ENCODE measurements around the gene CSF2.
"Not testable (repeated sequence)": the region's sequence is repeated elsewhere in the genome, so short reads cannot be mapped to it uniquely, and the experiment has no call there.

CSF2 gene

DNA sequence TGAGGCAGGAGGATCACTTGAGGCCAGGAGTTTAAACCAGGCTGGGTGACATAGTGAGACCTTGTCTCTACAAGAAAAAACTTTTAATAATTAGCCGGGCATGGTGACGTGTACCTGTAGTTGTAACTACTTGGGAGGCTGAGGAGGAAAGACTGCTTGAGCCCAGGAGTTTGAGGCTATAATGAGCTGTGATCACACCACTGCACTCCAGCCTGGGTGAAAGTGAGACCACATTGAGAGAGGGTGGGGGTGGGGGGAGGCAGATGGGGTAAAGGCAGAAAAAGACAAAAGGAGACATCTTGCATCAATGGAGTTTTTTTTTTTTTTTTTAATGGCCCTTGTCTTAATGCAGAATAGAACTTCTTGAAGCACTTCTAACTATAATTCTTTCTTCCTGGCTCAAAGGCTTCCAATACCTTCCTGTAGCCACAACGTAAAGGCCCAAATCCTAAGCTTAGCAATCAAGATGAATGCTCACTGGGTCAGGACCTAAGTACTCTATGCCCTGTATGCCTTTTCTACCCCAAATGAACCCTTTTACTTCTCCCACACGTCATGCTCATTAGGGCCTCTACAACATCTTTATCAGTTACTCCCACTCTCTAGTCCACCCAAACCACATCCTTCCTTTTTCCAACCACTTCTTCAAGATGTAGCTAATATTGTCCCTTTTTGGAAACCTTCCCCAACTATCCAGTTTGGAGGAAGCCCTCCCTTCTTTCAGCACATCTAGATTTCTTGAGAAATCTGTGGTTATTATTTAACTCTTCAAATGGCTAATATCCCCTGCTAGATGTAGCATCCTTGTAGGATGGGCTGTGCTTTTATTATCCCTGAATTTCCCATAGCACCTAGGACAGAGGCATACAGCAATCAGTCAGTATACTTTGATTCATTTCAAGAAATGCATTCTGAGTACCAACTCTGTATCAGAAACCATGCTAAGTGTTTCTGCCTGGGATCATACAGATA is 40.8 kb downstream of the CSF2 start:
- no peak for DNase-seq

- no peak for DNase-seq
These were observed 41.8 kb downstream of the CSF2 start for GRCh38 chr5:132115375-132115774.

GRCh38 chr5:132116072-132116471 is 42.5 kb downstream of the CSF2 start:
- DNase-seq, result no peak

DNA sequence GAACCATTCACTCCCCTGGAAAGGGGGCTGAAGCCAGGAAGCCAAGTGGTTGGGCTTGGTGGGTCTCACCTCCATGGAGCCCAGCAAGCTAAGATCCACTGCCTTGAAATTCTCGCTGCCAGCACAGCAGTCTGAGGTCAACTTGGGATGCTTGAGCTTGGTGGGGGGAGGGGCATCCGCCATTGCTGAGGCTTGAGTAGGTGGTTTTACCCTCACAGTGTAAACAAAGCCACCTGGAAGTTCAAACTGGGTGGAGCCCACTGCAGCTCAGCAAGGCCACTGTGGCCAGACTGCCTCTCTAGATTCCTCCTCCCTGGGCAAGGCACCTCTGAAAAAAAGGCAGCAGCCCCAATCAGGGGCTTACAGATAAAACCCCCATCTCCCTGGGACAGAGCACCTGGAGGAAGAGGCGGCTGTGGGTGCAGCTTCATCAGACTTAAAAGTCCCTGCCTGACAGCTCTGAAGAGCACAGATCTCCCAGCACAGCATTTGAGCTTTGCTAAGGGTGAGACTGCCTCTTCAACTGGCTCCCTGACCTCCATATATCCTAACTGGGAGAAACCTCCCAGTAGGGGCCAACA is 43.4 kb downstream of the CSF2 start:
- DNase-seq, result not testable (repeated sequence)

DNA sequence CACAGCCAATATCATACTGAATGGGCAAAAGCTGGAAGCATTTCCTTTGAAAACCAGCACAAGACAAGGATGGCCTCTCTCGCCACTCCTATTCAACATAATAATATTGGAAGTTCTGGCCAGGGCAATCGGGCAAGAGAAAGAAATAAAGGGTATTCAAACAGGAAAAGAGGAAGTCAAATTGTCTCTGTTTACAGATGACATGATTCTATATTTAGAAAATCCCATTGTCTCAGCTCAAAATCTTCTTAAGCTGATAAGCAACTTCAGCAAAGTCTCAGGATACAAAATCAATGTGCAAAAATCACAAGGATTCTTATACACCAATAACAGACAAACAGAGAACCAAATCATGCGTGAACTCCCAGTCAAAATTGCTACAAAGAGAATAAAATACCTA is 47.1 kb downstream of the CSF2 start:
- not testable (repeated sequence) for DNase-seq

DNA sequence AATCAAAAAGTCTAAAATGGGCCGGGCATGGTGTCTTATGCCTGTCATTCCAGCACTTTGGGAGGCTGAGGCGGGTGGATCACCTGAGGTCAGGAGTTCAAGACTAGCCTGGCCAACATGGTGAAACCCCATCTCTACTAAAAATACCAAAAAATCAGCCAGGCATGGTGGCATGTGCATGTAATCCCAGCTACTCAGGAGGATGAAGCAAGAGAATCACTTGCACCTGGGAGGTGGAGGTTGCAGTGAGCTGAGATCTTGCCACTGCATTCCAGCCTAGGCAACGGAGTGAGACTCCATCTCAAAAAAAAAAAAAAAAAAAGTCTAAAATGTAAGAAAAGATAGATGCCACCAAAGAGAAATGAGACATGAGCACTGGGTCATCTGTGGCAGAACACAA is 49.4 kb downstream of the CSF2 start:
- not testable (repeated sequence) for DNase-seq

DNA sequence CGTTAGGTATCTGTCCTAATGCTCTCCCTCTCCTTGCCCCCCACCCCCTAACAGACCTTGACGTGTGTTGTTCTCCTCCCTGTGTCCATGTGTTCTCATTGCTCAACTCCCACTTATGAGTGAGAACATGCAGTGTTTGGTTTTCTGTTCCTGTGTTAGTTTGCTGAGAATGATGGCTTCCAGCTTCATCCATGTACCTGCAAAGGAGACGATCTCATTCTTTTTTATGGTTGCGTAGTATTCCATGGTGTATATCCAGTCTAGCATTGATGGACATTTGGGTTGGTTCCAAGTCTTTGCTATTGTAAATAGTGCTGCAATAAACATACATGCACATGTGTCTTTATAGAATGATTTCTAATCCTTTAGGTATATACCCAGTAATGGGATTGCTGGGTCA is 50.0 kb downstream of the CSF2 start:
- DNase-seq, result not testable (repeated sequence)

All from effector CD4-positive, alpha-beta T cell (primary cell).